ENCODE measurements around the gene IFT172.

DNA sequence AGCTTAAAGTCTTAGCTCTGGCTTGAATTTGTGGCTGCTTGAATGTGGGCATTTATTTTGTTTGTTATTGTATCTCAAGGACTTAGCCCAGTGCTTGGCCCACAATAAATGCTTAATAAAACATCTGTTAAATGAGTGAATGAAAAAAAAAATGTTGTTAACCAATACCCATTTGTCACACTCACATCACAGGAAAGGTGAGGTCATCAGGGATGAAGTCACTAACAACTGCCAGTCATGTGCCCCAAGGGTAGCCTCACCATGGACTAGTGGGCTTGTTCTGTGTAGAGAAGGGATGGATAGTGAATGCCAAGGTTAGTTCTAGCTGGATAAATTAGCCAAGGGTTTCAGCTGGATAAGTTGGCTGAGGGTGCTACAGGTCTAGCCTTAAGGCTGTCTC, 58.1 kb downstream of the IFT172 start:
- no peak for TF ChIP-seq EZH2 (IDR thresholded peaks at IDR 0.05; ENCODE audit: insufficient read depth, poor library complexity, severe bottlenecking)
- TF ChIP-seq EZH2phosphoT487 (IDR thresholded peaks at IDR 0.05; ENCODE audit: insufficient read depth, low read depth), result no peak
